Stimulated activated CD4-positive, alpha-beta T cell treated with anti-CD3 and anti-CD28 coated beads, Interleukin-4, amount 100 ng/mL, for 48 hours (primary cell): ENCODE data around the gene BIRC6.
"Not testable (repeated sequence)": the region's sequence is repeated elsewhere in the genome, so short reads cannot be mapped to it uniquely, and the experiment has no call there.

Source experiments
- DNase-seq, 2 donors: peaks; one replicate each; pipeline ENCODE4 v3.0.0-alpha.2; 2020; ENCODE audit warnings: low read depth in 2 of 2

The BIRC6 gene

DNA sequence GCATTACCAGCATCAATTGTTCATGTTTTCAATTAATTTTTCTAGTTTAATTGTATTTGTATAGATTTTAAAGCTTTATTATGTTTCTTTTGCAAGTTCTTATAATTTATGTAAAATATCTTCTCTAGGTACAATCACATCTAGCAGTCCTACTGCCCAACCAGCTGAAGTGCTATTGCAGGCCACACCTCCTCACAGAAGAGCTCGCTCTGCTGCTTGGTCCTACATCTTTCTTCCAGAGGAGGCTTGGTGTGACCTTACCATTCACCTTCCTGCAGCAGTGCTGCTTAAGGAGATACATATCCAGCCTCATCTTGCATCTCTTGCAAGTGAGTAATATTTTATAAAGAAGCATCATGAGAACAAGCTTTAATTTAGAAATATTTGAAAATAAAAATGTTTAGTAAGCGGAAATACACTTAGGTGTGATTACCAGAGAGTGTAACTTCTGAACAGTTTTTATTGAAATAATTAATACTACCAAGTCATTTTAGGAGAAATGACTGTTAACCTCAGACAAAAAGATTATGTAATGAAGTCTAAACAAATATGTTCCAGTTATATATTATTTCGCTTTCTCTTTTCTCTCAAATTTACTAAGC lies 148.2 kb downstream of the BIRC6 start:
- no peak for DNase-seq

DNA sequence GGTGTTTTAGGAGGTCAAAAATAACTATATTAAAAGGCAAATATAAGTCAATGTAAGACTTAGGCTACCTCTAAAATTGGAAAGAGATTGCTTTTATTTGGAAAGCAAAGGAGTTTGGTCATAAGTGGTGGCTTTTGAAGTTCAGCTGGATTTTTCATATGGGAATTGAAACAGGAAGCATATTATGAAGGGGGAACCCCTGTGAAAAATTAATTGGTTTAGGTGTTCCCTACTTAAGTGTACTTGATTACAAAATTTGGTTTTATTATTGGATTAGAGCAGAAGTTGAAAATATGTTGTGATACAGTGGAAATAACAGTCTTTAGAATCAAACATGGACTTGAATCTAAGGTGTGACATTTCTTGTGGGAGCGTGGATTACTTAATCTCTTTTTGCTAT lies 149.6 kb downstream of the BIRC6 start:
- DNase-seq, result no peak

DNA sequence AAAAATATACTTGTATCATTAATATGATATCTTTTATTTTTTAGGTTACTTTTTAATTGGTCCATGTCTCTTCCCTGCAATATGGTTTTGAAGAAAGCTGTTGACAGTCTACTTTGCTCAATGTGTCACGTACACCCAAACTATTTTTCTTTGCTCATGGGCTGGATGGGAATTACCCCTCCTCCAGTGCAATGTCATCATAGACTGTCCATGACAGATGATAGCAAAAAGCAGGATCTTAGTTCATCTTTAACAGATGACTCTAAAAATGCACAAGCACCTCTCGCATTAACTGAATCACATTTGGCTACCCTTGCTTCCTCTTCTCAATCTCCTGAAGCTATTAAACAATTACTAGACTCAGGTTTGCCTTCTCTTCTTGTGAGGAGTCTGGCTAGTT lies 158.1 kb downstream of the BIRC6 start:
- DNase-seq, result no peak

DNA sequence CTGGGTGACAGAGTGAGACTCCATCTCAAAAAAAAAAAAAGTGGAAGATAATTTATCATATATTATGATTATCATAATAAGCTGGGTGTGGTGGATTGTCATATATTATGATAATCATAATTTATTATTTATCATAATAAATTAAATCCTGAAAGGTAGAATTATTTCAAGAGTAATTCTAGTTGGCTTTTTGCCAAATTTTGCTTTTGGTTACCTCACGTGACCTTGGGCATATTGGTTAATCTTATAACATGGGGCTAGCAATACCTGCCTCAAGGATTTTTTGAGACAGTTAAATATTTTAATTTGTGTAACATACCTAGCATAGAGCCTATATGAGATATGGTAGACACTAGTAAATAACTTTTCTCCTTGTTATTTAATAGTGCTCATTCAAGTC lies 159.7 kb downstream of the BIRC6 start:
- DNase-seq, result no peak

DNA sequence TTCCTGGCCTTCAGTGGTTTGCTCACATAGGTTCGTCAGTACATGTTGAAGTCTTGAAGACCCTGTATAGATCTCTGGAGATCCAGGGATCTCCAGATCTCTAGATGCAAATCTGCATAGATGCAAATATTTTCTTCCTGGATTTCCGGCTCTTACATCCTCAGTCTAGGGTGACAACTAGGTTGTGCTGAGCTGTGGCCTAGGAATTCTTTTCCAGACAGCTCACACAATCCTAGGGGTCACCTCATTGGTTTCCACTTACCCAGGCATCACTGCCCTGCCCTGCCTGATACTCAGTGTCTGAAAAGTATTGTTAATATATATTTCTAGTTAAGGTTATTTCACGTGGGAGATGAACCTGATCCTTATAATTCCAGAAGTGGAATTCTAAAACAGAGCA lies 165.9 kb downstream of the BIRC6 start:
- no peak for DNase-seq

DNA sequence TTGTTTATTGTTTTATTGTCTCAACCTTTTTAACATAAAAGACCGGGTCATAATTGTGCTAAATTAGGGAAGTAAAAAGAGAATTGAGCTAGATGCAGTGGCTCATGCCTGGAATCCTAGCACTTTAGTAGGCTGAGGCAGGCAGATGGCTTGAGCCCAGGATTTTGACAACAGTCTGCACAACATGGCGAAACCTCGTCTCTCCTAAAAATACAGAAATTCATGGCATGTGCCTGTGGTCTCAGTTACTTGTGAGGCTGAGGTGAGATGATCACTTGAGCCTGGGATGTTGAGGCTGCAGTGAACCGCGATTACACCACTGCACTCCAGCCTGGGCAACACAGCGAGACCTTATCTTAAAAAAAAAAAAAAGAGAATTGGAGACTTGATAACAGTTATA lies 166.9 kb downstream of the BIRC6 start:
- no peak for DNase-seq

DNA sequence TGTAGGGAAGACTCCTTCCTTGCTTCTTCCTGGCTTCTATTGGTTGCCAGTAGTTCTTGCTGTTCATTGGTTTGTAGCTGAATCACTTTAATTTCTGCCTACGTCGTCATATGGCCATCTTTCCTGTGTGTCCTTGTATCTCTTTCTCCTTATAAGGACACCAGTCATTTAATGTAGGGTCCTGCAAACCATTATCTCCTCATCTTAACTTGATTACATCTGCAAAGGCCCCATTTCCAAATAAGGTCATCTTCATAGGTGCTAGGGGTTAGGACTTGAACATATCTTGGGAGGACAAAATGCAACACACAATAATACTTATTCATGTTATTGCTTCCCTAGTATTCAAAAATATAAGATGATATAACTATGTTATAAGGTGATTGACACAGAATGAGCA lies 175.5 kb downstream of the BIRC6 start:
- DNase-seq, result no peak

DNA sequence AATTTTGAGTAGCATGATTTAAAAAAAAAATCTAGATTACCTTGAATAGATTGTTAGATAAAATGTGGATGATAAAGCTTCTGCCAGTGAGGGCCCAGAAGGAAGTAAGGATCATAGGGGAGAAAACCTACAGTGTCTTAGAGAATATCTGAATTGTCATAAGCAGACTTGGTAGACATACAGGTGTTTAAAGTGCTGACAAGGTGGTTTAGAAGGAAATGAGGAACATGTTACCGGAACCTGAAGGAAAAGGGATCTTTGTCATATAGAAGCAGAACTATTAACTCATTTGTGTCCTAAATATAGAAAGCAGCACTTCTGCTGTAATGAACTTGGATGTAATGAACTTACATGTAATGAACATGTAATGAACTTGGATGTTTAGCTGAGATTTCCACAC lies 176.1 kb downstream of the BIRC6 start:
- DNase-seq, result no peak

DNA sequence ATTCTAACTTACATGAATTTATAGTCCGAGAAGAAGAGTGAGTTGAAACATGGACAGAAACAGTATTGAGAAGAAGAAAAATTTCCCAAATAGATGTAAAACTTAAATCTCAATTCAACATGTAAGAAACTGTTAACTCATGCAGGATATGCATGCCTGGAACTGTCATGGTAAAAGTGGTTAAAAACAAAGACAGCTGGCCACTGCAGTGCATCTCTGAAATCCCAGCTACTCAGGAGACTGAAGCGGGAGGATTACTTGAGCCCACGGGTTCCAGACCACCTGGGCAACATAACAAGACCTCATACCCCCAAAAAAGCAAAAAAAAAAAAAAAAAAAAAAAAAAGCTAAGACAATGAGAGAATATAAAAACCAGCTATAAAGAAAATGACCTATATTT lies 178.0 kb downstream of the BIRC6 start:
- no peak for DNase-seq

DNA sequence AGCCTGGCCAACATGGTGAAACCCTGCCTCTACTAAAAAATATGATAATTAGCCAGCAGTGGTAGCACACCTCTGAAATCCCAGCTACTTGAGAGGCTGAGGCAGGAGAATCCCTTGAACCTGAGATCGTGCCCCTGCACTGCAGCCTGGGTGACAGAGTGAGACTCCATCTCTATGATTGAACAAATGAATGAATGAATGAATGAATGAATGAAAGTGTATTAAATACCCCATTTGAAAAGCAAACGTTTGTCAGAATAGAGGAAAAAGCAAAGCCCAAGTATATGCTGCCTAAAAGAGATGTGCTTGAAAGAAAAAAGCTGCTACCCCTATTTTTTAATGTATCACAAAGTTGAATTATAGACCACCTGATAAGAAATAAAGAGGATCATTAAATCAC lies 181.9 kb downstream of the BIRC6 start:
- no peak for DNase-seq

DNA sequence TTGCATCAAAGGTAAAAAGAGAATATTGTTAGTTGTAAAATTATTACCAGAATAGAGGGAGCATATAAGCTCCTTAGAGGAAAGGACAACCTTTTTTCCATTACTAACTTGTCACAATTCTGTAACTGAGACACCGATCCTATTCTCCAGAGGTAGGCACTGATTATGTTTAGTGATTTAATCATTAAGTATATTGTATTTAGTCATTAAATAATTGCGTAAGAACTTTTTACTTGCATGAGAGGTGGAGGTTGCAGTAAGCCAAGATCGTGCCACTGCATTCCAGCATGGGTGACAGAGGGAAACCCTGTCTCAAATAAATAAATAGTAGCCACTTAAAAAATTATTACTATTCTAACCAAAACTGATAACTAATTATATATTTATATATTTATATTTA lies 195.7 kb downstream of the BIRC6 start:
- not testable (repeated sequence) for DNase-seq

DNA sequence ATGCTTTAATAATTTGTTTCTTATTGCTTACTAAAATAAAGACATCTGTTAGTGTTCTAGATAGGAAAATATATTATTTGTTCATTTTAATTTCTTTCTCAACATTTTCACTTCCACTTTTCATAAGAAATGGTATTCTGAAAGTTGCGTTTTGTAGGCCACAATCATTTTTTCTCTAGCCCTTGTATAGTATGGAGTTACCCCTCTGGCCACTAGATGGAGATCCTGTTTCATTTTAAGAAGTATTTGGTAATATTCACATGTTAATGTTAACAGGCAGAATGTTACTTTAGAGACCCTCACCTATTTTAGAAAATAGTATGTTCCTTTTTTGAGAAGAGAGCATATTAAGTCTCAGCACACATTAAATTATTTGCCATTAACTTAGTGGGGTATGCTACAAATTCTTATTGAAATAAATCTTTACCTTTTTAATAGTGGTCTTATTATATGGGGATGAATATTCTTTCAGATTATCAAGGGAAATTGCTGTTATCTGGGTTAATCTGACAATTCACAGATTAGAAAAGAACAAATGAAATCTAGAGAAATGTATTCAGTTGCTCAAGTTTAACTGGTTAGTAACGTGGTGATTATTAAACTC lies 197.1 kb downstream of the BIRC6 start:
- no peak for DNase-seq

DNA sequence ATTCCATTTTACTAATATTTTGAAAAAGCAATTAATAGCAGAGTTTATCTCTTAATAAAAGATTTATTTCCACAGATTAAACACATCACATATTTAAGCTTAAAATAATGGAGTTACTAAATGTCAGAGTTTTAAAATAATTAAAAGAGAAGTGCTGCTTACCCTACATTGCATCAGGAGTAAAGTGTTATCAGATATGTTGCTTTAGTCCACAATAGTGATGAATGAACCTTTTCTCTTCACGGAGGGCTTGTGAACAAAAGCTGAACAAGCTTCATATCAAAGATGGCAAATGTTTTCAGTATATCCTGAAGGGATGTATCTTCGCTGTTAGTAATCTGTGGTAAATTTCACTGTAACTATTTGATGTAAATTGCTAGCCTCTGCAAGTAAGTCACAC lies 201.7 kb downstream of the BIRC6 start:
- no peak for DNase-seq

DNA sequence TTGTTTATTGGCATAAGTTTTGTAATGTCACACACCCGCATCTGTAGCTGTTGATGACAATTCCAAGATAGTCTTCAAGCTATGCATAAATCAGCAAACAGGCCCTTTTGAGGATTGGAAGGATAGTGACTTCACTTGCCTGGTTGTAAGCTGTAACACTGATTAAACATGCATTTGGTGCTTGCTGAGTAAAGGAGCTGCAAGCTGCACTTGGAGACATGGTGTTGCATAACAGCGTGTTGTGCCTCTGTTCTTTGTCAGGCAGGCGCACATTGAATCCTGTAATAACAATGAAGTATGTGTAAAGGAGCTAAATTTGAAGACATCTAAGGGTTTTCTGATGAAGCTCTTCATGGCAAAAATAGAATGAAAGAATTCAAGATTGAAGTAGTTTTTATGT lies 202.3 kb downstream of the BIRC6 start:
- DNase-seq, result no peak

DNA sequence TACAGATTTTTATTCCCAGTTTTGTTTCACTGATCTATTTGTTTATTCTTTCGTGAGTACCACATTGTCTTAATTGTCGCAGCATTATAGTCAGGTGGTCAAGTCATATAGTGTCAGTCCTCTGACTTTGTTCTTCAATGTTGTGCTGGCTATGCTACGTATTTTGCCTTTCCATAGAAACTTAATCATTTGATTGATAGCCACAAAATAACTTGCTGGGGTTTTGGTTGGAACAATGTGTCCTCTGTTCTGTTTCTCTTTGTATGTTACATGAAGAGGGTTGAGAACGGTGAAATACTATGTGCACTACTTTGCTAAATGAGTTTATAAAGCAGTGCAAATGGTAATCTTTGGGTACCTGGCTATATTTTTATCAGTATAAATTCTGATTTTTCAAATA lies 206.1 kb downstream of the BIRC6 start:
- DNase-seq, result no peak

DNA sequence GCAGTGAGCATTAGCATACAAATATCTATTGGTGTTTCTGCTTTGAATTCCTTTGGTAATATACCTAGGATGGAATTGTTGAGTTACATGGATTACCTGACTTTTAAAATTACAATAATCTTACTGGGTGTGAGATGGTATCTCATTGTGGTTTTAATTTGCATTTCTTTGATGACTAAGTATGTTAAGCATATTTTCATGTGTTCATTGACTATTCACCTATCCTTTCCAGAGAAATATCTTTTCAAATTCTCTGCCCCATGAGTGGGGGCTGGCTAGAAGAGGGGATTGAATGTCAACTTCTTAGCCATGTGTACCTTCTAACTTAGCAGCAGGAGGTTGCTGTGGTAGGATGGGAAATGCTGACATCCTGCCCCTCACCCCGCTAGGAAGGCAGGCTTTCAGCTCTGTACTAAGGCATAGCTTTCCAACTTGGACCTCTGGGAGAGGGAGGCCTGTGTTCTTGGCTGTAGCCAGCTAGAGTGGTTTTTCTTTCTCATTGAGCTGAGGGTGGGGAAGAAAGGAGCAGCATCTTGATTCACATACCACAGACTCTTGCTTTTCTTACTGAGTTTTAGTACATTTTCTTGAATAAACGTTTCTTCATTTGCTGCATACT lies 207.7 kb downstream of the BIRC6 start:
- no peak for DNase-seq

DNA sequence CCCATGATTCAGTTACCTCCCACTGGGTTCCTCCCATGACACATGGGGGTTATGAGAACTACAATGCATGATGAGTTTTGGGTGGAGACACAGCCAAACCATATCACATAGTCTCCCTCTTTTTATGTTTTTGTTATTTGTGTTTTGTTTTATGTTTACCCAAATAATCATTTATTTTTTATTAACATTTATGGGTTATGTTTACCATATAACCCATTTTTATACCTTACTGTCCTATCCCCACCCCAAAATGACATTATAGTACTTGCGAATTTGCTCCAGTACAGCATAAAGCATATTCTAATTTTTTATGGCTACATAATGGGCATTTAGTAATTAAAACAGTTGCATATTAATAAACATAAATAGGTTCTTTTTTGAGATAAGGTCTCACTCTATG lies 209.1 kb downstream of the BIRC6 start:
- DNase-seq, result no peak

DNA sequence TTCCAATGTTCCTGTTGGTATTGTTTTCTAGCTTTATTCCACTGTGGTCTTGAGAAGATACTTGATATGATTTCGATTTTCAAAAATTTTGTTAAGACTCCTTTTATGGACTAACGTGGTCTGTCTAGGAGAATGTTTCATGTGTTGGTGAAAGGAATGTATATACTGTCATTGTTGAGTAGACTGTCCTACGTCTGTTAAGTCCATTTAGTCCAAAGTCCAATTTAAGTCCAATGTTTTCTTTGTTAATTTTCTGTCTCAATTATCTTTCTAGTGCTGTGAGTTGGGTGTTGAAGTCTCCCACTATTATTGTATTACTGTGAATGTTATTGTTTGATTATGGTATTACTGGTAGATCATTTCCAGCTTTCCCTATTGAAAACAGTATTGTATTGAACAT lies 215.2 kb downstream of the BIRC6 start:
- no peak for DNase-seq

DNA sequence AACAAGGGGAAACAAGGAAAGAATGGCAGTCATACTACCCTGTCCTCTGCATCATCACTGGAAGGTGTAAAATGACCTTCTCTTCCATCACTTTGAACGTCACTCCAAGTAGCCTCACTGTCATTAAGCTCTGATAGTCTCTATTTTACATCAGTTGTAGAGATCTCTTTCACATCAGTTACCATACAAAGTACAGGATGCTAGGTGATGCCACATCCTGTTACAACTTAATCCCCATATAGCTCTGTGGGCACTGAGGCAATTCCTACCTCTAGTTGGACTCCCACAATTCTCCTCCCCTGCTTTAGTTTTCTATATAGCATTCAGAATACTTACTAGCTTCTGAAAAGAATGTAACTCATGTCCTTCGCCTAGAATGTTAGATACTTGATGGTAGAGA lies 215.9 kb downstream of the BIRC6 start:
- no peak for DNase-seq

DNA sequence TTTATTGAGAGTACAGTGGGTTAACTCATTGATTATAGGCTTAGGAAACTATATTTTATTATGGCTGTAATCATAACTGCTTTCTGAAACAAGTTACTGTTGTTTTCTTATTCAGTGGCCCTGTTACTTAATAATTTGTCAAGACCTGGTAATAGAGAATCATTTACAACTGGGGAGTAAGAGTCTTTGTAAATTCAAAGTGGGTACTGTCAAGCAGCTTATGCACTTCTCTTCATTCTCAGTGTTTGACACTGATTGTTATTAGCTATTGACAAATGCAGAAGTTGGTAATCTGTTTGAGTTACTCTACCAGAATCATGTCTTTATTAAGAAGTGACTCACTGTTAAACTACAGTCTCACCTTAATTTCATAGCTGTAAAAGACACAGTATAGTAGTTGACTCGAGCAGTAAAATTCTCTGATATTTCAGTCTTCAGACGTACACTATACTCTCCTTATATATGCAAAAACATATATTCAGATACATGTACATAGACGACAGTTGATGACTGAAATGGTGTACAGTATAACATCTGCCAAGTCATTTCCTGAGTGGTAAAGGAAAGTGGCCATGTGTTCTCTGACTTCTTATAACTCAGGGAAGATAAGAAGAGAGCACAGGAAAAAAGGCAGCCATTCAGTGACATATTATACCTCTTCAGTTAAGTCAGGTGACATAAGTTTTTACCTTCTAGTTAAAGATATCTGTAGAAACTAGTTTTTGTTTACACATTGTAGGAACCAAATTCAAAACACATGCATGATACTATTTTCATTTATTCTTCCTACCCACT lies 235.0 kb downstream of the BIRC6 start:
- DNase-seq, result no peak

DNA sequence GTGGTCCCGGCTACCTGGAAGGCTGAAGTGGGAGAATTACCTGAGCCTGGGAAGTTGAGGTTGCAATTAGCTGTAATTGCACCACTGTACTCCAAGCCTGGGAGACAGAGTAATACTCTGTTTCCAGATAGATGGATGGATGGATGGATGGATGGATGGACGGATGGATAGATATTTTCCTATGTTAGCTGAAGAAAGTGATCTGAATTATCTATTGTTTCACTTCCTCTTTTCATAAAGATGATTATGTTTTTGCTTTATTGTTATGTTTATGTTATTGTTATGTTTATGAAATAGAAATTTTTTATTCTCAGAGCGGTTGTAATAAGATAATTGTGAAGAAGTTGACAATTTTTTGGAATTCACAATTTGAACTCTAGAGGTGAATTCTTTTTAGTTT lies 237.8 kb downstream of the BIRC6 start:
- DNase-seq, result no peak

DNA sequence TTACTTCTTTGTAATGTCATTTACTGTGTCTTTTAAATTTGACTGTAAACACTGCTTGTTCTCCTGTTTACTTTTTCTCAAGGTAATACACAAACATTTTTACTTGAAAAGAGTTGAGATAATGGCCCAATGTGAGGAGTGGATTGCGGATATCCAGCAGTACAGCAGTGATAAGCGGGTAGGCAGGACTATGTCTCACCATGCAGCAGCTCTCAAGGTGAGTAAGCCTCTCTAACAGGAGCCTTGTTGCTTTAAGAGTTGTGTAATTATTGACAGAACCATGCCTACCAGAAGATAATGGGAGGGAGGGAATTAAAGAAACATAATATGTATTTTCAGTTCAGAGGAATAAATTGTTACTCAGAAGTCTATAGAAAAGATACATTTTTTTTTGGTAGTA lies 254.5 kb downstream of the BIRC6 start:
- no peak for DNase-seq

DNA sequence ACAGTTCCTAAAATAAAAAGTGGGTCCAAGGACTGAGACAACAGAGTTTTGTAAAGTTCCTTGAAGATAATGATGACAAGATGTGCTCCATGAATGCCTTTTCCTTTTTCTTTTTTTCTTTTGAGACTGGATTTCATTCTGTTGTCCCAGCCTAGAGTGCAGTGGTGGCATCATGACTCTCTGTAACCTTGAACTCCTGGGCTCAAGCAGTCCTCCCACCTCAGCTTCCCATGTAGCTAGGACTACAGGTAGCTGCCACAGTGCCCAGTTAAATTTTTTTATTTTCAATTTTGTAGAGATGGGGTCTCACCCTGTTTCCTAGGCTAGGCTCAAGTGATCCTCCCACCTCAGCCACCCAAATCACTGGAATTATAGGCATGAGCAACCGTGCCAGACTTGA lies 254.9 kb downstream of the BIRC6 start:
- DNase-seq, result no peak
